LNCAP (cell line): ENCODE measurements around the gene PTMA.
A peak's percentile ranks its signal among the peaks of the same experiment; 100 is the strongest.

Experiments
- TF ChIP-seq, protein P1 (sequence below): fragments of 450-650 bp; IDR thresholded peaks from 2 replicates; pipeline ENCODE4 v1.5.1; 2017; ENCODE audit warnings: mild to moderate bottlenecking

PTMA gene

DNA sequence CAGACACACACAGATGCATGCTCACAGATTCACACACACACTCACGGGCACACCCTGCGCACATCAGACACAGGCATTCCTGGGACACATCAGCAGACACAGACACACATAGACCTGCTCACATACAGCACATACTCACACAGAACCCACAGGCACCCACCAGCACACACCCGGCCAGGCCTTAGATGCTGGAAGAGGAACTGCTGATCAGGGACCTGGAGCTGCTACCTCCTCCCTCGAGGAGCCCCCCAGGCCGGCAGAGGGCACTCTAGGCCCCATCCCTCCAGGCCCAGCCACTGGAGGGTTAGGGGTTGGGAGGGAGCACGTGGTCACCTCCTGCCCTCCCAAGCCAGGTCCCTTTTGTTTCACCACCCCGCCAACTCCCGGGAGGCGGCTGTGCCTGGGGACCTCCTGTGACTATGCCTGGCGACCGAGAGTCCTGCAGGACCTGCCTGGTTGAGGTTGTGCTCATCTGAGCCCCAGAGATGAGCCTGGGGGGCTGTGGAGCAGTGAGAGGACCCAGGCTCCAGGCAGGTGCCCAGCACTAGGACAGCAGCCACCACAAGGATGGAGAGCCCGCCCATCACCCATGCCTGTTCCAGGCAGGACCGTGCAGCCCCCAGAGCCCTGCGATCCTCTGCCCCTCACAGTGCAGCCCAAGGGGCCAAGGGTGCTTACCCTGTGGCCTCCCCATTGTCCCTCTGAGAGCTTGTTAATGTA, 21.0 kb upstream of the PTMA start:
- TF ChIP-seq, protein P1, sequence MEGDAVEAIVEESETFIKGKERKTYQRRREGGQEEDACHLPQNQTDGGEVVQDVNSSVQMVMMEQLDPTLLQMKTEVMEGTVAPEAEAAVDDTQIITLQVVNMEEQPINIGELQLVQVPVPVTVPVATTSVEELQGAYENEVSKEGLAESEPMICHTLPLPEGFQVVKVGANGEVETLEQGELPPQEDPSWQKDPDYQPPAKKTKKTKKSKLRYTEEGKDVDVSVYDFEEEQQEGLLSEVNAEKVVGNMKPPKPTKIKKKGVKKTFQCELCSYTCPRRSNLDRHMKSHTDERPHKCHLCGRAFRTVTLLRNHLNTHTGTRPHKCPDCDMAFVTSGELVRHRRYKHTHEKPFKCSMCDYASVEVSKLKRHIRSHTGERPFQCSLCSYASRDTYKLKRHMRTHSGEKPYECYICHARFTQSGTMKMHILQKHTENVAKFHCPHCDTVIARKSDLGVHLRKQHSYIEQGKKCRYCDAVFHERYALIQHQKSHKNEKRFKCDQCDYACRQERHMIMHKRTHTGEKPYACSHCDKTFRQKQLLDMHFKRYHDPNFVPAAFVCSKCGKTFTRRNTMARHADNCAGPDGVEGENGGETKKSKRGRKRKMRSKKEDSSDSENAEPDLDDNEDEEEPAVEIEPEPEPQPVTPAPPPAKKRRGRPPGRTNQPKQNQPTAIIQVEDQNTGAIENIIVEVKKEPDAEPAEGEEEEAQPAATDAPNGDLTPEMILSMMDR = peak; percentile 19; the same call in 1 of the 2 replicates

DNA sequence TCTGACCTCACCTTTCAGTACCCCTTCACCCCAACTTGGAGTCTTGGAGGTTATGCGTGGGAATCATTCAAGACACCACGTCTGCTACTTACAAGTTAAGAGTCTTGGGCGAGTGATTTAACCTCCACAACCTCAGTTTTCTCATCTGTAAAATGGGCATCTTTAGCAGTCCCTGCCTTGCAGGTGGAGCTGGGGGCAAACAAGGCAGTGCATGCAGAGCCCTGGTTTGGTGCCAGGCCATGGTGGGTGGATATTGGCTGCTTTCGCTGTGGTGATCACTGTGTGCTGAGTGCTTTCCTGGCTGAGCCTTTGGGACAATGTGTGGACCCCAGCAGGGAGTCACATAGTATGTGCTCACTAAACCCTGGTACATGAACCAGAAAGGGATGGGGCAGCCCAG, 20.4 kb upstream of the PTMA start:
- TF ChIP-seq, protein P1 = no peak

DNA sequence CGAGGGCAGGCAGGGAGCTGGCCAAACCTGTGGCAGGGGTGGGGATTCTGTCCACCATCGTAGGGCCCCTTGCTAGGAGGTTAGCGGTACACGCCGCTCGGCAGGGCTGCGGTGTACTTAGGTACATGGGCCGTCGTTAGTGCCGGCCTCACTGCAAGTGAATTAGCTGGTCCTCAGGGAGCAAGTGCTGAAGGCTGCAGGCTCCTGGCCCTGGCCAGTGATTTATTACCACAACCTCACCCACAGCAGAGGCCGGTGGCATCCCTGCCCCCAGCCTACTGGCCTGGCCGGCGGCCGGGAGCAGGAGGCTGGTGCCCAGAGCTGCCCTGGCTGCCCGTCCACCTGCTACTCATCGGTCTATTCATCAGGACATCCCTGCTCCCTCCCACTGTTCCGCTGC, 19.6 kb upstream of the PTMA start:
- TF ChIP-seq, protein P1 = no peak

DNA sequence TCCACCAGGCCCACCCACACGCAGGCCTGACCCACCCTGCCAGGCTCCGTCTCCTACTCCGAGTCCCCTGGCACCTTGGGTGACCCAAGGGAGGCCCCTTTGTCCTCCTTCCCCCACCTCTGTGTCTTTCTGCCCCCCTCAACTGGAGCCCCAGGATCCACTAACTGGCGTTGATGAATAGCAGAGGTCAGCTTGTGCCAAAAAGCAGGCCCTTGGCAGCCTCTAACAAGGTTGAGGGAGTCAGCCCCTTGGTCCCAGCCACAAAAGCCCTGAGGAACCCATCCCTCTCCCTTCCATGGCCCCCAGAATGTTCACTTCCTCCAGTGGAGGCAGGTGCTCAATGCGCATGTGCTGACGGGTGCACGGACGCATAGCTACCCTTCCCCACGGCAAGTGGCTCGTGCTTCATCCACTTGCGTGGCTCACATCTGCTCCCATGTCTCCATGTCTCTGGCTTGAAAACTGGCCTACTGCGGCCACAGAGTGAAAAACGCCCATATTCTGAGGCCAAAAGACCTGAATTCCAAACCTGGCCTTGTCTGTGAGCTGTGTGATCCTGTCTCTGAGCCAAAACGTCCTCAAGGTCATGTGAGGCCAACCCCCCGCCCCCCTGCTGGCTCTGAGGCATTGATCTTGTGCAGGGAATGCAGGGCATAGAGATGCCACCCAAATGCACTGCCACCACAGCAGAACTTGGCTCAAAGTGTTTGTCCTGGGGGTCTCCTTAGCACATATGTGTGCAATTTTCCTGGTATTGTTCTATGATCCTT, 19.0 kb upstream of the PTMA start:
- TF ChIP-seq, protein P1 = no peak

- TF ChIP-seq, protein P1 = no peak
Observed at GRCh38 chr2:231691251-231691772, 17.0 kb upstream of the PTMA start.

GRCh38 chr2:231692847-231693246, 15.5 kb upstream of the PTMA start:
- TF ChIP-seq, protein P1 = no peak

DNA sequence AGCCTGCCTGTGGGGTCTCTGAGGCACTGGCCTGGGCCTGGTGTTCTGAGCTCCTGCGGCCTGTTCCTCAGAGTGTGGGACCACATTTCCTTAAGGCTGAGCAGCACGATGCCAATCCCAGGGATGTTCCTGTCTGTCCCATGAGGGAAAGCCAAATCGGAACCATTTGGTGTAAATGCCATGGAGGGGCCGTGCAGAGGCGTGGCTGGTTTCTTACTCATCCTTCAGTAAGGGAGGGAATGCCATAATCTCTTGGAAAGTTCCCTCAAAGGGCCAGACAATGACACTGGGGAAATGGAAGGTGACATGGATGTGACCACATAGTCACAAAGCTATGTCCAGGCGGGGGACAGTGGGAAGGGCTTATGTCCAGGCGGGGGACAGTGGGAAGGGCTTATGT, 14.4 kb upstream of the PTMA start:
- TF ChIP-seq, protein P1 = no peak
